RWPE2 (cell line): ENCODE results near the gene DIP2C.

ENCODE experiments used
- ATAC-seq: fragments of 200-7000 bp; cut with Tn5 transposase; 3 replicates; pipeline ENCODE4 v1.9.1; 2021; ENCODE audit warnings: low read depth
- DNase-seq: peaks from one replicate; pipeline ENCODE4 v3.0.0-alpha.2; 2020; ENCODE audit warnings: low spot score
- H3K27ac ChIP-seq: fragments of 450-650 bp; 2 replicates; pipeline ENCODE4 v1.5.1; 2017; ENCODE audit warnings: mild to moderate bottlenecking; ENCODE audit not compliant: poor library complexity, severe bottlenecking
- H3K27me3 ChIP-seq: fragments of 250-450 bp; sonication (Bioruptor Pico); 2 replicates; pipeline ENCODE4 v1.5.1; 2021; ENCODE audit warnings: mild to moderate bottlenecking, moderate library complexity; ENCODE audit not compliant: insufficient read depth, poor library complexity, severe bottlenecking
- H3K36me3 ChIP-seq: fragments of 250-450 bp; sonication (Bioruptor Pico); 2 replicates; pipeline ENCODE4 v1.5.1; 2020; ENCODE audit warnings: low read depth, mild to moderate bottlenecking, moderate library complexity
- H3K4me1 ChIP-seq: fragments of 250-450 bp; sonication (Bioruptor Pico); 2 replicates; pipeline ENCODE4 v1.5.1; 2021; ENCODE audit warnings: mild to moderate bottlenecking, moderate library complexity; ENCODE audit not compliant: insufficient read depth, poor library complexity, severe bottlenecking
- H3K4me3 ChIP-seq: fragments of 250-450 bp; sonication (Bioruptor Pico); 2 replicates; pipeline ENCODE4 v1.5.1; 2021; ENCODE audit warnings: mild to moderate bottlenecking, moderate library complexity; ENCODE audit not compliant: severe bottlenecking
- H3K9me3 ChIP-seq: fragments of 250-450 bp; sonication (Bioruptor Pico); 2 replicates; pipeline ENCODE4 v1.5.1; 2021; ENCODE audit warnings: mild to moderate bottlenecking, moderate library complexity; ENCODE audit not compliant: severe bottlenecking
- TF ChIP-seq, protein P1 (sequence below): fragments of 450-650 bp; IDR thresholded peaks from one replicate; pipeline ENCODE4 v1.5.1; 2017; ENCODE audit warnings: mild to moderate bottlenecking, moderate library complexity; ENCODE audit not compliant: poor library complexity, severe bottlenecking

DIP2C gene

DNA sequence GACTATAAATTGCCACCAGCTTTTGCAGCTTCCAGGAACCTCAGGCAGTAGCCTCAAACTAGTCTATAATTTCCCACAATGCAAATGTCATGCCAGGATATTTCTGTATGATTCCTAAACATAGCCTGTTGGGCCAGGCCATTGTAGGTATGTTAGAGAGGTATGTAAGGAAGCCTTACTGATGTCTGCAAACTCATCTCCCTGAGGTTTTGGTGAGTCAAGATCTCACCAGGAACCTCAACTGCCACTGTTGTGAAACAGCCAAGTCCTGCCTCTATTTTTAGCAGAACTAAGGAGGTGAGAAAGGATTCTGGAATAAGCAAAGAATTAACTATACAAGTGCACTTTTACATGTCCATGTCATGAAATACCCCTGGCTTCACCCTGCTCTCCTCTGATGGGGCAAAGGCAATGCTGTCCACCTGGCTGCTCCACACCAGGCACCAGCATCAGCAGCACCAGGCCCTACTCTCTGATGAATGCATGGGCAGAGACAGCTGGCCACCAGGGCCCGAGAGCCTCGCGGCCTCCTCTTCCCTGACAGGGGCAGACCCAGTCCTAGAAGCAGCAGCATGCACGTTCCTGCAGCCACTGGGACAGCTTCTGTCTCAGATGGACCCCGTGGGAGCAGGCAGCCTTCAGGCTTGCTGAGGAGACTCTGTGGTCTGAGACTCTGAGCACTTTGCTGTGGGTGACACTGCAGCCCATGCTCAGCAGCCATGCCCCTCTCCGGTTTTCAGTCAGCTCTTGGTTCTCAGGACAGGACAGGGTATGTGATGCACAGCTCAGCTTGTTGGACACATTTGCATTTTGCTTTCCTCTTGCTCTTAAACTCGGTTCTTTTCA lies 407.0 kb downstream of the DIP2C start:
- TF ChIP-seq, protein P1, sequence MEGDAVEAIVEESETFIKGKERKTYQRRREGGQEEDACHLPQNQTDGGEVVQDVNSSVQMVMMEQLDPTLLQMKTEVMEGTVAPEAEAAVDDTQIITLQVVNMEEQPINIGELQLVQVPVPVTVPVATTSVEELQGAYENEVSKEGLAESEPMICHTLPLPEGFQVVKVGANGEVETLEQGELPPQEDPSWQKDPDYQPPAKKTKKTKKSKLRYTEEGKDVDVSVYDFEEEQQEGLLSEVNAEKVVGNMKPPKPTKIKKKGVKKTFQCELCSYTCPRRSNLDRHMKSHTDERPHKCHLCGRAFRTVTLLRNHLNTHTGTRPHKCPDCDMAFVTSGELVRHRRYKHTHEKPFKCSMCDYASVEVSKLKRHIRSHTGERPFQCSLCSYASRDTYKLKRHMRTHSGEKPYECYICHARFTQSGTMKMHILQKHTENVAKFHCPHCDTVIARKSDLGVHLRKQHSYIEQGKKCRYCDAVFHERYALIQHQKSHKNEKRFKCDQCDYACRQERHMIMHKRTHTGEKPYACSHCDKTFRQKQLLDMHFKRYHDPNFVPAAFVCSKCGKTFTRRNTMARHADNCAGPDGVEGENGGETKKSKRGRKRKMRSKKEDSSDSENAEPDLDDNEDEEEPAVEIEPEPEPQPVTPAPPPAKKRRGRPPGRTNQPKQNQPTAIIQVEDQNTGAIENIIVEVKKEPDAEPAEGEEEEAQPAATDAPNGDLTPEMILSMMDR, result no peak
- peak; percentile 38; the same call in 1 of the 3 replicates for ATAC-seq
- Histone ChIP-seq H3K9me3 (no peaks in the 10 kb centered on the region), H3K36me3 (no peaks in the 10 kb centered on the region), H3K4me3 (no peak overlapping the region), H3K27me3 (no peaks in the 10 kb centered on the region), H3K4me1 (no peaks in the 10 kb centered on the region), H3K27ac (no peak overlapping the region)
- DNase-seq, result no peak

DNA sequence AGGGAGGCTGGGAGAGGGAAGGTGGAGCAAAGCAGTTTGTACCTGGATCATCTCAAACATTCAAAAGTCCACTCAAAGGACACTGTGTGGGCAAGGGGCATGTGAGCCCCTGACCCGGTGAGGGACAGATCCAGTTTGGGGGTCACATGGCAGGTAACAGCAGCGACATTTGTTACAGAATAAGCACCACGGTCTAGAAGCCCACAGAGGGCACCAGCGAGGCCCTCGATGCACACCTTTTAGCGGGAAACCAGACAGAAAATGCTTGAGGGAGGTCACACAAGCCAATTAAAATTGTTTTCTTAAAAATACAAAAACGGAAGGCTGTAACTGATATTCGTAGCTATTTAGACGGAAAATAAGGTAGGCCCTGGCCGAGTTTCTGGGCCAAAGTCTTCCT lies 409.8 kb downstream of the DIP2C start:
- H3K9me3 ChIP-seq, result no peaks in the 10 kb centered on the region
- H3K36me3 ChIP-seq, result no peaks in the 10 kb centered on the region
- TF ChIP-seq, protein P1, result no peak
- no peak overlapping the region for H3K27ac ChIP-seq
- no peaks in the 10 kb centered on the region for H3K27me3 ChIP-seq
- no peak for DNase-seq
- H3K4me1 ChIP-seq, result no peaks in the 10 kb centered on the region
- no peak overlapping the region for H3K4me3 ChIP-seq
- ATAC-seq, result no peak

DNA sequence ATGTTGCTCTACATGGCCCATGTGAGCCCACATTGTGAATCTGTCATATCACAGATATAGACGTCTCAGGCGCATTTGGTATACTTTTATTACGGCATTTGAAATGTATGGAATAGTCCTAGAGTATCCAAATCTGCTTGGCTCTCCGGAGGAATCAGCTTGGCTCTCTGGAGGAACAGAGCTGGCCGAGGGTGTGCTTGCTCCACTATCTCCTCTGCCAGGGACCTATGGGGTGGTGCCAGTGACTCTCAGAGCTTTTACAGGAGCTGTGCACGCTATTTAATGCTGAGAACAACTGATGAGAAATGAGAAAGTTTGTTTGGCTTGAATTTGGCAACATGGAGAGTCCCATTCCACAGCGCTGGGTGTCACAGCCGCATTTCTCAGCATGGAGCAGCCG lies 410.2 kb downstream of the DIP2C start:
- ATAC-seq, result no peak
- Histone ChIP-seq H3K4me3 (no peak overlapping the region), H3K4me1 (no peaks in the 10 kb centered on the region), H3K9me3 (no peaks in the 10 kb centered on the region), H3K36me3 (no peaks in the 10 kb centered on the region), H3K27ac (no peak overlapping the region), H3K27me3 (no peaks in the 10 kb centered on the region)
- DNase-seq, result no peak
- TF ChIP-seq, protein P1, result no peak

DNA sequence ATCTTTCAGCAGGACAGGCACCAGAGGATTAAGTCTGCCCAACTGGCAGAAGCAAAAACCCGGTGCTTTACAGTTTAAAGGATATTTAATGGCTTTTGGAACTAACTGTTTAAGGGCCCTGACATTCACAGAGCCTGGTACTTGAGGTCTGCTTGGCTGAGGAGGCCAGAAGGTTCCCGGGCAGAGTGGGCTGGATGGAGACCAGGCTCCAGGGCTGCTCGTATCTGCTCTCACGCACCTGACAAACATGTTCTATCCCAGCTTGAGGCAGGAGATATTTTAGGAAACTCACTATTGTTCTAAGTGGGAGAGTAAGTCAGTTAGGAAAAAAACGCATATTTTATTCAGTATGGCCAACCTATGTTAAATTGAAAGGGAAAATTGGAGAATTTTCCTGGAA lies 410.8 kb downstream of the DIP2C start:
- H3K4me1 ChIP-seq, result no peaks in the 10 kb centered on the region
- no peaks in the 10 kb centered on the region for H3K27me3 ChIP-seq
- TF ChIP-seq, protein P1, result no peak
- H3K27ac ChIP-seq, result no peak overlapping the region
- H3K4me3 ChIP-seq, result no peak overlapping the region
- no peak for DNase-seq
- no peaks in the 10 kb centered on the region for H3K9me3 ChIP-seq
- no peaks in the 10 kb centered on the region for H3K36me3 ChIP-seq
- ATAC-seq, result no peak

DNA sequence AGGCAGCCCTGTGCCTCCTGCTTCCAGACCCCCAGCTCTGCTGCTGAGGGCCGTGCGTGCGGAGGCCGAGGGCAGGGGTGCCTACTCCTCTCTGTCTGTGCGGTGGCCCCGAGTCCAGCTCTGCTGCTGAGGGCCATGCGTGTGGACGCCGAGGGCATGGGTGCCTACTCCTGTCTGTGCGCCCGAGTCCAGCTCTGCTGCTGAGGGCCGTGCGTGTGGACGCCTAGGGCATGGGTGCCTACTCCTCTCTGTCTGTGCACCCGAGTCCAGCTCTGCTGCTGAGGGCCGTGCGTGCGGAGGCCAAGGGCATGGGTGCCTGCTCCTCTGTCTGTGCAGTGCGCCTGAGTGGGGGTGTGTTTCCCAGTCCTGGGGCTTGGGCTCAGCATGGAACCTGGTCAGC lies 411.5 kb downstream of the DIP2C start:
- no peaks in the 10 kb centered on the region for H3K4me1 ChIP-seq
- ATAC-seq, result no peak
- no peaks in the 10 kb centered on the region for H3K27me3 ChIP-seq
- TF ChIP-seq, protein P1, result no peak
- H3K4me3 ChIP-seq, result no peak overlapping the region
- no peaks in the 10 kb centered on the region for H3K36me3 ChIP-seq
- H3K9me3 ChIP-seq, result no peaks in the 10 kb centered on the region
- no peak overlapping the region for H3K27ac ChIP-seq
- no peak for DNase-seq
